Activated naive CD4-positive, alpha-beta T cell treated with anti-CD3 and anti-CD28 coated beads, Interleukin-2, amount 50 U/mL, for 16 hours (primary cell): ENCODE results near the gene RAC3.

Experiments used
- DNase-seq: peaks from one replicate; pipeline ENCODE4 v3.0.0-alpha.2; 2020

RAC3 gene

GRCh38 chr17:82031303-82031884 is at the start of gene RAC3:
RAC3 (plus strand) TSS chr17:82031678; CDS start chr17:82031762, 84 bp downstream.
- no peak for DNase-seq

- no peak for DNase-seq
These were observed 48.4 kb upstream of the RAC3 start for GRCh38 chr17:81983011-81983638.

GRCh38 chr17:81983639-81984373 is 47.7 kb upstream of the RAC3 start:
- DNase-seq = no peak

GRCh38 chr17:81984773-81985410 is 46.6 kb upstream of the RAC3 start:
- DNase-seq = no peak

GRCh38 chr17:81986606-81987005 is 44.9 kb upstream of the RAC3 start:
- DNase-seq = no peak

GRCh38 chr17:81987161-81987770 is 44.2 kb upstream of the RAC3 start:
- DNase-seq = no peak

GRCh38 chr17:81990836-81991683 is 40.4 kb upstream of the RAC3 start:
- DNase-seq = no peak

GRCh38 chr17:81991684-81992305 is 39.7 kb upstream of the RAC3 start:
- DNase-seq = no peak

- no peak for DNase-seq
These were observed 39.0 kb upstream of the RAC3 start for GRCh38 chr17:81992306-81993102.

GRCh38 chr17:81993729-81994592 is 37.5 kb upstream of the RAC3 start:
- DNase-seq = no peak

GRCh38 chr17:81994593-81995462 is 36.6 kb upstream of the RAC3 start:
- no peak for DNase-seq

GRCh38 chr17:81995463-81996231 is 35.8 kb upstream of the RAC3 start:
- no peak for DNase-seq

- DNase-seq = no peak
These were observed 35.2 kb upstream of the RAC3 start for GRCh38 chr17:81996232-81996756.

GRCh38 chr17:81996757-81997441 is 34.6 kb upstream of the RAC3 start:
- DNase-seq = no peak

GRCh38 chr17:81998212-81998611 is 33.3 kb upstream of the RAC3 start:
- no peak for DNase-seq

- no peak for DNase-seq
These were observed 32.6 kb upstream of the RAC3 start for GRCh38 chr17:81998691-81999438.
